Ishikawa (cell line): ENCODE measurements around the gene TSPAN14.
A peak's percentile ranks its signal among the peaks of the same experiment; 100 is the strongest.

Experiments
- CEBPB ChIP-seq: IDR thresholded peaks from 2 replicates; pipeline ENCODE4 v1.6.1; 2012
- CREB1 ChIP-seq: IDR thresholded peaks from 2 replicates; pipeline ENCODE4 v1.6.1; 2012; ENCODE audit warnings: low read depth
- EGR1 ChIP-seq: IDR thresholded peaks from 2 replicates; pipeline ENCODE4 v1.6.1; 2012
- EP300 ChIP-seq: IDR thresholded peaks from 2 replicates; pipeline ENCODE4 v1.6.1; 2012; ENCODE audit warnings: borderline replicate concordance
- FOXM1 ChIP-seq: IDR thresholded peaks from 2 replicates; pipeline ENCODE4 v1.6.1; 2012; ENCODE audit warnings: low read depth, borderline replicate concordance
- MAX ChIP-seq: IDR thresholded peaks from 2 replicates; pipeline ENCODE4 v1.6.1; 2012
- NFIC ChIP-seq: IDR thresholded peaks from 2 replicates; pipeline ENCODE4 v1.6.1; 2012
- RAD21 ChIP-seq: IDR thresholded peaks from 2 replicates; pipeline ENCODE4 v1.6.1; 2012; ENCODE audit warnings: low read depth
- REST ChIP-seq: IDR thresholded peaks from 2 replicates; pipeline ENCODE4 v1.6.1; 2012; ENCODE audit warnings: low read depth, mild to moderate bottlenecking
- TAF1 ChIP-seq: IDR thresholded peaks from 2 replicates; pipeline ENCODE4 v1.6.1; 2012; ENCODE audit warnings: low read depth, mild to moderate bottlenecking
- TCF12 ChIP-seq: IDR thresholded peaks from 2 replicates; pipeline ENCODE4 v1.6.1; 2012; ENCODE audit warnings: low read depth
- TEAD4 ChIP-seq: IDR thresholded peaks from 2 replicates; pipeline ENCODE4 v1.6.1; 2012
- USF1 ChIP-seq: IDR thresholded peaks from 2 replicates; pipeline ENCODE4 v1.6.1; 2012
- YY1 ChIP-seq: IDR thresholded peaks from 2 replicates; pipeline ENCODE4 v1.6.1; 2012; ENCODE audit warnings: low read depth
- ZBTB7A ChIP-seq: IDR thresholded peaks from 2 replicates; pipeline ENCODE4 v1.6.1; 2012; ENCODE audit warnings: low read depth

Gene TSPAN14

GRCh38 chr10:80520661-80521470 is 66.8 kb downstream of the TSPAN14 start:
- TF ChIP-seq TAF1, result no peak
- TF ChIP-seq USF1, result no peak
- no peak for TF ChIP-seq CEBPB
- no peak for TF ChIP-seq REST
- no peak for TF ChIP-seq TEAD4
- no peak for TF ChIP-seq NFIC
- TF ChIP-seq ZBTB7A, result no peak
- TF ChIP-seq EP300, result no peak
- no peak for TF ChIP-seq TCF12
- no peak for TF ChIP-seq FOXM1
- no peak for TF ChIP-seq CREB1

GRCh38 chr10:80522756-80523363 is 68.8 kb downstream of the TSPAN14 start:
- TF ChIP-seq RAD21 (no peak), TAF1 (no peak), EP300 (peak; percentile 56; the same call in 1 of the 2 replicates), ZBTB7A (no peak), TCF12 (peak; percentile 57; the same call in 1 of the 2 replicates), MAX (no peak), CEBPB (0 out of 2 replicates have a peak, but pooled peaks have one; percentile 12), FOXM1 (peak; percentile 22; the same call in 1 of the 2 replicates), EGR1 (no peak), NFIC (peak; percentile 53; the same call in 1 of the 2 replicates), CREB1 (no peak), USF1 (no peak), YY1 (no peak), TEAD4 (no peak), REST (no peak)

GRCh38 chr10:80523773-80524172 is 69.7 kb downstream of the TSPAN14 start:
- TF ChIP-seq CREB1 (no peak), FOXM1 (no peak), TEAD4 (no peak), USF1 (no peak), YY1 (no peak), REST (no peak), RAD21 (no peak), EP300 (no peak), MAX (no peak), CEBPB (no peak), NFIC (no peak), TAF1 (no peak), ZBTB7A (no peak)
